Activated gamma-delta T cell treated with Interleukin-2 at 50 U/mL for 16 hours (primary cell): ENCODE data around the gene RAB3GAP1.
"Not testable (repeated sequence)": the region's sequence is repeated elsewhere in the genome, so short reads cannot be mapped to it uniquely, and the experiment has no call there.

Source experiments
- DNase-seq: peaks from one replicate; pipeline ENCODE4 v3.0.0-alpha.2; 2020

Gene RAB3GAP1

GRCh38 chr2:135056790-135057189 is 4.7 kb downstream of the RAB3GAP1 start:
- no peak for DNase-seq

GRCh38 chr2:135059577-135059976 is 7.5 kb downstream of the RAB3GAP1 start:
- no peak for DNase-seq

- DNase-seq, result no peak
Measured at GRCh38 chr2:135063210-135063609, 11.1 kb downstream of the RAB3GAP1 start.

GRCh38 chr2:135064149-135064548 is 12.1 kb downstream of the RAB3GAP1 start:
- no peak for DNase-seq

GRCh38 chr2:135066710-135067109 is 14.6 kb downstream of the RAB3GAP1 start:
- DNase-seq, result no peak

- DNase-seq, result no peak
Measured at GRCh38 chr2:135072125-135072997, 20.3 kb downstream of the RAB3GAP1 start.

GRCh38 chr2:135074216-135074615 is 22.1 kb downstream of the RAB3GAP1 start:
- DNase-seq, result no peak

GRCh38 chr2:135076556-135076955 is 24.5 kb downstream of the RAB3GAP1 start:
- DNase-seq, result no peak

GRCh38 chr2:135078417-135078816 is 26.3 kb downstream of the RAB3GAP1 start:
- no peak for DNase-seq

- no peak for DNase-seq
Measured at GRCh38 chr2:135086222-135086621, 34.1 kb downstream of the RAB3GAP1 start.

- not testable (repeated sequence) for DNase-seq
Measured at GRCh38 chr2:135089597-135089996, 37.5 kb downstream of the RAB3GAP1 start.

- DNase-seq, result no peak
Measured at GRCh38 chr2:135091681-135092080, 39.6 kb downstream of the RAB3GAP1 start.

GRCh38 chr2:135093193-135093592 is 41.1 kb downstream of the RAB3GAP1 start:
- DNase-seq, result no peak

GRCh38 chr2:135093670-135094330 is 41.7 kb downstream of the RAB3GAP1 start:
- no peak for DNase-seq

GRCh38 chr2:135094508-135094907 is 42.4 kb downstream of the RAB3GAP1 start:
- no peak for DNase-seq

GRCh38 chr2:135095591-135095990 is 43.5 kb downstream of the RAB3GAP1 start:
- DNase-seq, result no peak

GRCh38 chr2:135096665-135097446 is 44.8 kb downstream of the RAB3GAP1 start:
- no peak for DNase-seq

- no peak for DNase-seq
Measured at GRCh38 chr2:135097532-135098231, 45.6 kb downstream of the RAB3GAP1 start.

- DNase-seq, result no peak
Measured at GRCh38 chr2:135099802-135100483, 47.9 kb downstream of the RAB3GAP1 start.

- no peak for DNase-seq
Measured at GRCh38 chr2:135103843-135104242, 51.8 kb downstream of the RAB3GAP1 start.

- DNase-seq, result not testable (repeated sequence)
Measured at GRCh38 chr2:135105513-135106316, 53.6 kb downstream of the RAB3GAP1 start.
